PFSK-1 (cell line): ENCODE data around the gene IGDCC3.

Experiments
- POLR2AphosphoS5 ChIP-seq: IDR thresholded peaks from 2 replicates; pipeline ENCODE4 v1.6.1; 2012; ENCODE audit warnings: low read depth, mild to moderate bottlenecking, control low read depth, low read length, moderate library complexity
- REST ChIP-seq, 2 experiments: IDR thresholded peaks; 2 replicates each; pipeline versions ENCODE4 v1.6.1 to v1.8.0; 2011 to 2012; ENCODE audit warnings: low read depth in 2 of 2, low read length in 2 of 2, control low read depth in 1 of 2, inconsistent platforms in 1 of 2, mild to moderate bottlenecking in 1 of 2, moderate library complexity in 1 of 2; ENCODE audit not compliant: insufficient read depth in 1 of 2

- TF ChIP-seq REST (IDR thresholded peaks at IDR 0.05; ENCODE audit: insufficient read depth in 1 of 2, low read depth in 2 of 2, low read length in 2 of 2) (no peak), POLR2AphosphoS5 (no peak)
Observed at GRCh38 chr15:65278480-65278879, 99.3 kb downstream of the IGDCC3 start.
